ENCODE data around the gene SFXN5. TPM values are rescaled to one million over a fixed set of nuclear protein-coding genes. Genes with fewer than 3 reads are reported as not detected.

SFXN5 gene
- total RNA-seq, 1 donor from 2014 or later = 13.1 TPM

DNA sequence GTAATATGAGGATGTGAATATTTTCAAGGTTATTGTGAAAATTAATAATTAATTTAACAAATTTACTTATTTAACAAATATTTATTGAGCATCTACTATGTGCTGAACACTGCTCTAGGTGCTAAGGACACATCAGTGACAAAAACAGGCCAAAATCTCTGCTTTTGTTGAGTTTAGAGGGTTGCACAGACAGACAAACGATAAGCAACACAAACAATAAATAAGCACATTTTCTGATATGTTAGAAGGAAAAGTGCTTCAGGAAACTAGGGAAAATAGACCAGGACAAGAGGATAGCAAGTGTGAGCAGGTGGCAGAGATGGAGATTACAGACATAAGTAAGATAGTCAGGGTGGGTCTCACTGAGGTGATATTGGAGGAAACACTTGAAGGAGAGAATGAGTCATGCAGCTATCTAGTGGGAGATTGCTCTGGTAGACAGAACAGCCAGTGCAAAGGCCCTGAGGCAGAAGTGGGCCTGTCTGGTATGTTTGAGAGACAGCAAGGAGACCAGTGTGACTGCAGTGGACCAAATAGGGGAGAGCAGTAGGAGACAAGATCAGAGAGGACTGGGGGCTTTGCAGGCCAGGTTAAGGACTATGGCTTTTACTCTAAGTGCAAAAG lies 38.3 kb downstream of the SFXN5 start:
- Histone ChIP-seq H3K9me3 (no peaks in the 10 kb centered on the region), H3K36me3 (no peaks in the 10 kb centered on the region), H3K27me3 (no peaks in the 10 kb centered on the region), H3K4me1 (no peaks in the 10 kb centered on the region), H3K4me3 (no peak overlapping the region), H3K27ac (no peak overlapping the region)
- ATAC-seq (no peak), DNase-seq (no peak)
- TF ChIP-seq, protein P1, sequence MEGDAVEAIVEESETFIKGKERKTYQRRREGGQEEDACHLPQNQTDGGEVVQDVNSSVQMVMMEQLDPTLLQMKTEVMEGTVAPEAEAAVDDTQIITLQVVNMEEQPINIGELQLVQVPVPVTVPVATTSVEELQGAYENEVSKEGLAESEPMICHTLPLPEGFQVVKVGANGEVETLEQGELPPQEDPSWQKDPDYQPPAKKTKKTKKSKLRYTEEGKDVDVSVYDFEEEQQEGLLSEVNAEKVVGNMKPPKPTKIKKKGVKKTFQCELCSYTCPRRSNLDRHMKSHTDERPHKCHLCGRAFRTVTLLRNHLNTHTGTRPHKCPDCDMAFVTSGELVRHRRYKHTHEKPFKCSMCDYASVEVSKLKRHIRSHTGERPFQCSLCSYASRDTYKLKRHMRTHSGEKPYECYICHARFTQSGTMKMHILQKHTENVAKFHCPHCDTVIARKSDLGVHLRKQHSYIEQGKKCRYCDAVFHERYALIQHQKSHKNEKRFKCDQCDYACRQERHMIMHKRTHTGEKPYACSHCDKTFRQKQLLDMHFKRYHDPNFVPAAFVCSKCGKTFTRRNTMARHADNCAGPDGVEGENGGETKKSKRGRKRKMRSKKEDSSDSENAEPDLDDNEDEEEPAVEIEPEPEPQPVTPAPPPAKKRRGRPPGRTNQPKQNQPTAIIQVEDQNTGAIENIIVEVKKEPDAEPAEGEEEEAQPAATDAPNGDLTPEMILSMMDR (IDR thresholded peaks at IDR 0.05) = no peak
- intact Hi-C loops (cut with DNase I) = no loop called here

DNA sequence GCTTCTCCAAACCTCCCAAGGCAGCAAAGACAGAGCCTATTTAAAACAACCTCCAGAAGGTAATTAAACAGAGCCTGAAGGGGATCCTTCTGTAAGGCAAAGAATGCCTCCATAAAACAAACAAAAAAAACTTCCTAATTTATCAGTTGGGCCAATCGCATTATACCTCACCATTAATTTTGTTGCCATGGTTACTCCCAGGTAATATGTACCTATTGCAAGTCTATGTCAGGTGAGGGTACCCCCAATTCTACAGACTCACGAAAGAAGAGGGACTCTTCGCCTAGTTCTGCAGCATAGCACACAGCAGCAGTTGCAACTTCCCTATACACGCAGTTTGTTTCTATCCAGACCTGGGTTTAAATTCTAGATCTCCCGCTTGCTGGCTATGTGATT lies 38.8 kb downstream of the SFXN5 start:
- Histone ChIP-seq H3K4me1 (no peaks in the 10 kb centered on the region), H3K27ac (no peak overlapping the region), H3K9me3 (no peaks in the 10 kb centered on the region), H3K4me3 (no peak overlapping the region), H3K27me3 (no peaks in the 10 kb centered on the region), H3K36me3 (no peaks in the 10 kb centered on the region)
- DNase-seq (no peak), ATAC-seq (no peak)
- intact Hi-C loops (cut with DNase I) = no loop called here
- TF ChIP-seq, protein P1 (IDR thresholded peaks at IDR 0.05) = no peak

DNA sequence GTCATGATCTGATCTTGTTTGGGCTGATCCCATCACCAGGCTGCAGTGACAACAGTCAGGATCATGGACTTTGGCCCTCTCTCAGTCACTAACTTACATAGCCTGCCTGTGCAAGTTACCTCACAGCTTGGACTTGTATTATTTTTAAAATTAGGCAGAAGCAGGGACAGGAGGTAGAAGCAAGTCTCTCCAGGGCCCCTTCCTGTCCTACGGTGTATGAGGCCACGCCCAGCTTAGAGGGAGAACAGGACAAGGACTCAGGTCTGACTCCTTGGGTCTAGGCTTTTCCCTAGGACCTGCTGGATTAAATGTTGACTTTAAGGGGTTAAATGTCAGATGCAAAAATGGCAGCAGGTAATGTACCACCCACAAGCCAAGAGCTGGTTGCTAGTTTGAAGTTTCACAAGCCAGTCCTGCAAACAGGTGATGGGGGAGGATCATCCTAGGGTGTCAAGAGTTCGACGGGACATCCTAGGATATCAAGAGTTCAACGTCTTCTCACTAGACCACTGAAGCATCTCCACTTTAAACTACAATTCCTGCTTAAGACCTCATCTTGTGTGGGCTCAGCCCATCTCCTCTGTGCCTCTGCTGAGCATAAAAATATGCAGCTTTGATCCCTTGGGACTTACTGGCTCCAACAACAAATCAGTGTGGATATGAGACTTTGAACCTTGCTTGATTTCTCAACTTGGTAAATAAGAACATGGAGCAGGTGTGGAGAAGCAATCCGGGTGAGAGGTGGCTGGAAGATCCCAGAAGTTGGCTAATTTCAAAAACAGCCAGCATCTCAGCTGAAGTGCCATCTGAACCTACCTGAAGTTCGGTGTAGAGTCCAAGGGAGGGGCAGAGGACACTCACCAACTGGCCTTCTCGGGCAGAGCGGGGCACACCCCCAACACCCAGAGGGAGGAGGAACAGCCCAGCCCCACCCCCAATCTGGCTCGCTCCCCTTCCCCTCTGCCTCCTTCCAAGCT lies 39.5 kb downstream of the SFXN5 start:
- H3K27me3 ChIP-seq = no peaks in the 10 kb centered on the region
- no peaks in the 10 kb centered on the region for H3K9me3 ChIP-seq
- no peaks in the 10 kb centered on the region for H3K4me1 ChIP-seq
- H3K36me3 ChIP-seq = no peaks in the 10 kb centered on the region
- H3K27ac ChIP-seq = no peak overlapping the region
- H3K4me3 ChIP-seq = no peak overlapping the region
- TF ChIP-seq, protein P1 (IDR thresholded peaks at IDR 0.05) = no peak
- intact Hi-C loops (cut with DNase I) = no loop called here
- DNase-seq (no peak), ATAC-seq (no peak)

DNA sequence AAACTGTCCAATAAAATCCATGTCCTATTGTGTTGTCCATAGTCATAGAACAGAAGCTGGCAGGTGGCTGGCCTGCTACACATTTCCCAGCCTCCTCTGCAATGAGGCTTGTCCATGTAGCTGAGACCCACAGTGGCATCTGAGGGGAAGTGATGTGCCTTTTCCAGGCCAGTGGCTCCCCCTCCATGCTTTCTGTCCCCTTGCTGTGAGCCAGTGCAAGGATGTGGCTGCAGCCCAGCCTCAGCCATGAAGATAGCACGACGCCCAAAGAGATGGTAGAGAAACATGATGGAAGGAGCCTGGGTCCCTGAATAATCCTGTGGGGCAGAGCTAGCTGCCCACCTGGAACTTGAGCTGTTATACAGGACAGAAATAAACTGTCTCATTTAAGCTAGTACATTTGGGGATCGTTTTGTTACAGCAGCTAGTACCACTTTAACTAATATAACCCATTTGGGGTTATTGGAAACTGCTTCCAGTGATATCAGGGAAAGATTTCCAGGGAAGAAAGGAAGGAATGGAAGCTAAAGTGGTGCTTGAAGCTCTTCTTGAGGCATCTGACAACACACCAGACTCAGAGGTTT lies 40.3 kb downstream of the SFXN5 start:
- no peaks in the 10 kb centered on the region for H3K36me3 ChIP-seq
- no peak overlapping the region for H3K4me3 ChIP-seq
- intact Hi-C loops (cut with DNase I) = no loop called here
- no peaks in the 10 kb centered on the region for H3K27me3 ChIP-seq
- H3K4me1 ChIP-seq = no peaks in the 10 kb centered on the region
- TF ChIP-seq, protein P1 (IDR thresholded peaks at IDR 0.05) = no peak
- H3K27ac ChIP-seq = no peak overlapping the region
- H3K9me3 ChIP-seq = no peaks in the 10 kb centered on the region
- DNase-seq (no peak), ATAC-seq (no peak)

DNA sequence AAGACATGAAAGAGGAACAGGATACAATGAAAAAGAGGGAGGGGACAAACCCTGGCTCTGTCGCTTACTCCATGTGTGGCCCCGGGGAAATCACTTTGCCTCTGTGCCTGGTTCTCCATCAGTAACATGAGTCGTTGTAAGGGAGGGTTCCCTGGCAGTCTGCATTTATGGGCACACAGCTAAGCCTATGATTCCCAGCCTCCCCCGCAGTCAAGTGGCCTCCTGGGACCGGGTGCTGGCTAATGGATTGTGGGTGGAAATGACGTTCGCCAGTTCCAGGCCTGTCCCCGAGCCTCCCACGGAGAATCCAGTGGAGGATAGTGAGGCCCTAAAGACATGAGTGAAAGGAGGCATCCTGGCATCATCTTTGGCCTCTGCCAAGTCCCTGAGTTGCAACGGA lies 42.7 kb downstream of the SFXN5 start:
- no peak for DNase-seq
- ATAC-seq = no peak
- Histone ChIP-seq H3K4me3 (no peak overlapping the region), H3K27ac (no peak overlapping the region), H3K27me3 (no peaks in the 10 kb centered on the region), H3K9me3 (no peaks in the 10 kb centered on the region), H3K36me3 (no peaks in the 10 kb centered on the region), H3K4me1 (no peaks in the 10 kb centered on the region)
- TF ChIP-seq, protein P1 (IDR thresholded peaks at IDR 0.05) = no peak
- intact Hi-C loops (cut with DNase I) = no loop called here
